ENCODE data around the gene SV2A. TPM values are rescaled to one million over a fixed set of nuclear protein-coding genes. Genes with fewer than 3 reads are reported as not detected.

The SV2A gene
- total RNA-seq, 2 experiments from 2014 or later = 1.0 to 1.9 TPM

DNA sequence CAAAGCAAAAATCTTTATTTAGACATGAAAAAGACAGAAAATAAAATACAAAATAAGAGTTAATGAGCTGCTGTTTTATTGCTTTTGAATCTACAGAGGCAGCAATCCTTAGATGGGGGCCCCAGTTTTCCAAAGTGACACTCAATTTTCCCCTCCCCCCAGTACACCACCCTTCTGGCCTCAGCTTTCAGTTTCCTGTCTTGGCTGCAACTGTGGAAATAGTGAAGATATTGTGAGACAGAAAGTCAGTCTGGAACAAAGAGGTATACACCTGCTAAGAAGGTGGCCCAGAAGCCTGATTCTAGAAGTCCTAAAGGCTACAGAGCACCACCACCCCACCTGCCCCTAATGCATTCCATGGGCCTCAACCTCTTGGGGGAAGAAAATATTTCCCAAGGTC, 20.1 kb upstream of the SV2A start:
- Histone ChIP-seq H3K79me2 (ENCODE audit: insufficient read depth, low read depth, low read length) (no peaks in the 10 kb centered on the region), H3K36me3 (ENCODE audit: insufficient read depth, low read length) (no peaks in the 10 kb centered on the region), H4K20me1 (ENCODE audit: insufficient read depth, low read length) (no peaks in the 10 kb centered on the region), H3K27ac (ENCODE audit: low read depth, low read length, poor library complexity, severe bottlenecking) (no peak overlapping the region), H3K9me2 (ENCODE audit: insufficient read depth, low read length) (no peaks in the 10 kb centered on the region), H2AFZ (ENCODE audit: low read length) (peak overlapping the region; percentile 21; the same call in 1 of the 2 replicates), H3K4me2 (ENCODE audit: low read length) (peak overlapping the region; percentile 39; the same call in 1 of the 2 replicates), H3K4me1 (ENCODE audit: insufficient read depth, low read length, poor library complexity, severe bottlenecking) (peaks cover 12% of the 10 kb centered on the region), H3K4me3 (ENCODE audit: low read depth, low read length, poor library complexity, severe bottlenecking) (no peak overlapping the region), H3K9me3 (ENCODE audit: low read length) (no peaks in the 10 kb centered on the region)
- intact Hi-C loops (cut with micrococcal nuclease; ENCODE audit: unreplicated experiment) = no loop called here
- ChIA-PET POLR2A (interaction anchor here (0.7 to 1.5 kb wide), 2 partner anchors 9 to 49 kb away, joined by 3 read pairs; no protein-coding TSS in a partner anchor), CTCF (ENCODE audit: unreplicated experiment) (no interaction called here)
- TF ChIP-seq EZH2phosphoT487 (IDR thresholded peaks at IDR 0.05; ENCODE audit: borderline replicate concordance, low read depth, low read length) = no peak
- TF ChIP-seq, protein P1, sequence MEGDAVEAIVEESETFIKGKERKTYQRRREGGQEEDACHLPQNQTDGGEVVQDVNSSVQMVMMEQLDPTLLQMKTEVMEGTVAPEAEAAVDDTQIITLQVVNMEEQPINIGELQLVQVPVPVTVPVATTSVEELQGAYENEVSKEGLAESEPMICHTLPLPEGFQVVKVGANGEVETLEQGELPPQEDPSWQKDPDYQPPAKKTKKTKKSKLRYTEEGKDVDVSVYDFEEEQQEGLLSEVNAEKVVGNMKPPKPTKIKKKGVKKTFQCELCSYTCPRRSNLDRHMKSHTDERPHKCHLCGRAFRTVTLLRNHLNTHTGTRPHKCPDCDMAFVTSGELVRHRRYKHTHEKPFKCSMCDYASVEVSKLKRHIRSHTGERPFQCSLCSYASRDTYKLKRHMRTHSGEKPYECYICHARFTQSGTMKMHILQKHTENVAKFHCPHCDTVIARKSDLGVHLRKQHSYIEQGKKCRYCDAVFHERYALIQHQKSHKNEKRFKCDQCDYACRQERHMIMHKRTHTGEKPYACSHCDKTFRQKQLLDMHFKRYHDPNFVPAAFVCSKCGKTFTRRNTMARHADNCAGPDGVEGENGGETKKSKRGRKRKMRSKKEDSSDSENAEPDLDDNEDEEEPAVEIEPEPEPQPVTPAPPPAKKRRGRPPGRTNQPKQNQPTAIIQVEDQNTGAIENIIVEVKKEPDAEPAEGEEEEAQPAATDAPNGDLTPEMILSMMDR (conservative IDR thresholded peaks at IDR 0.05; ENCODE audit: low read length) = no peak
- no TSS peak for BruUV-seq (replicated peaks)
- DNase-seq (ENCODE audit: low spot score) = no peak

DNA sequence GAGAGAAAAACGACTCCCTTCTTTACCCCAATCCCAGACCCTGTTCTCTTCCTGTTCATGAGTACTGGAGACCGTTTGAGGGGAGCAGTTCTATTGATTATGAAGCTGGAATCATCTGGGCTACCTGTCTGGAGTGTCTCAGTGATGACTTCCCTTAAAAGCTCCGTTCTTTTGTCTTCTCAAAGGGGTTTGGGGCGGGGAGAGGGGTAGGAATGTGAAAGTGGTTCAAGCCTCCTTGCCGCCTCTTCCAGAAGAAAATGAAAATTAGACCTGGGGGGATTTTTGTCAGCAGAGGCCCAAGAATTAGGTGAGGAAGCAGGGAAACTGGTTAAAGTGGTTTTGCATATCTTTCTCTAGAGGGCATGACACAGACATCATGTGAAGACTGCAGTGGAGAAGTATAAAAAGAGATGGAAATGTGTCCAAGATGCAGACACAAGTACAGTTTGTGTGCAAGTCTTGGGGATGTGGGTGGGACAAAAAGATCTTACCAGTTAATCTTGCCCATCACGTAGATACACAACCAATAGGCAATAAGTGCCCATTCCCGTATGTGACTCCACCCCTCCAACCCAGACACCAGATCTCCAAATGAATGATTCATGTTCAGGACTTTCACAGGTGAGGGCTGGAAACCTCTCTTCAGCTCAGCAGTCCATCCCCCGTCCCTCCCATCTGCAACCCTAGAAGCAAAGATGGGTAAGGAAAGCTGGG, 19.5 kb upstream of the SV2A start:
- peaks cover 12% of the 10 kb centered on the region for H3K4me1 ChIP-seq (ENCODE audit: insufficient read depth, low read length, poor library complexity, severe bottlenecking)
- POLR2A ChIA-PET = interaction anchor here (1.5 kb wide), 1 partner anchor 9 kb away, joined by 3 read pairs; no protein-coding TSS in a partner anchor
- intact Hi-C loops (cut with micrococcal nuclease; ENCODE audit: unreplicated experiment) = no loop called here
- H3K36me3 ChIP-seq (ENCODE audit: insufficient read depth, low read length) = no peaks in the 10 kb centered on the region
- peak overlapping the region; percentile 21; the same call in 1 of the 2 replicates for H2AFZ ChIP-seq (ENCODE audit: low read length)
- H3K79me2 ChIP-seq (ENCODE audit: insufficient read depth, low read depth, low read length) = no peaks in the 10 kb centered on the region
- no peaks in the 10 kb centered on the region for H4K20me1 ChIP-seq (ENCODE audit: insufficient read depth, low read length)
- no TSS peak for BruUV-seq (replicated peaks)
- H3K27ac ChIP-seq (ENCODE audit: low read depth, low read length, poor library complexity, severe bottlenecking) = no peak overlapping the region
- DNase-seq (ENCODE audit: low spot score) = no peak
- H3K9me3 ChIP-seq (ENCODE audit: low read length) = no peaks in the 10 kb centered on the region
- TF ChIP-seq, protein P1 (conservative IDR thresholded peaks at IDR 0.05; ENCODE audit: low read length) = no peak
- no peak for TF ChIP-seq EZH2phosphoT487 (IDR thresholded peaks at IDR 0.05; ENCODE audit: borderline replicate concordance, low read depth, low read length)
- no peak overlapping the region for H3K4me3 ChIP-seq (ENCODE audit: low read depth, low read length, poor library complexity, severe bottlenecking)
- no peaks in the 10 kb centered on the region for H3K9me2 ChIP-seq (ENCODE audit: insufficient read depth, low read length)
- CTCF ChIA-PET (ENCODE audit: unreplicated experiment) = no interaction called here
- peak overlapping the region; percentile 39 for H3K4me2 ChIP-seq (ENCODE audit: low read length)

All from OCI-LY7 (cell line).